Neural cell (in vitro differentiated cells): Measurements from ENCODE around the gene XPO4.

Experiments
- EZH2 ChIP-seq: fragments of 200-600, 300-800 bp; shearing (Covaris generic), sonication (generic); IDR thresholded peaks from 2 replicates; pipeline ENCODE4 v1.6.1; 2014; ENCODE audit warnings: antibody characterized with exemption, low read length, borderline replicate concordance, mild to moderate bottlenecking; ENCODE audit not compliant: insufficient read depth, poor library complexity, severe bottlenecking
- MXI1 ChIP-seq: fragments of 450-650 bp; conservative IDR thresholded peaks from 2 replicates; pipeline ENCODE4 v1.6.1; 2014; ENCODE audit warnings: antibody characterized with exemption, mild to moderate bottlenecking; ENCODE audit not compliant: poor library complexity, severe bottlenecking
- POLR2AphosphoS5 ChIP-seq: IDR thresholded peaks from 2 replicates; pipeline ENCODE4 v1.6.1; 2012
- RAD21 ChIP-seq: fragments of 450-650 bp; conservative IDR thresholded peaks from 2 replicates; pipeline ENCODE4 v1.6.1; 2014; ENCODE audit warnings: antibody characterized with exemption, mild to moderate bottlenecking, moderate library complexity
- SMC3 ChIP-seq: fragments of 450-650 bp; conservative IDR thresholded peaks from 2 replicates; pipeline ENCODE4 v1.6.1; 2014; ENCODE audit warnings: antibody characterized with exemption, mild to moderate bottlenecking, moderate library complexity; ENCODE audit not compliant: poor library complexity
- TAF1 ChIP-seq: IDR thresholded peaks from 2 replicates; pipeline ENCODE4 v1.6.1; 2012; ENCODE audit warnings: low read depth
- TF ChIP-seq, protein P1 (sequence below): fragments of 450-650 bp; IDR thresholded peaks from 2 replicates; pipeline ENCODE4 v1.5.1; 2014; ENCODE audit warnings: antibody characterized with exemption, mild to moderate bottlenecking, moderate library complexity; ENCODE audit not compliant: poor library complexity, severe bottlenecking
- TF ChIP-seq, protein P2 (sequence below): IDR thresholded peaks from 2 replicates; pipeline ENCODE4 v1.6.1; 2012; ENCODE audit warnings: borderline replicate concordance

DNA sequence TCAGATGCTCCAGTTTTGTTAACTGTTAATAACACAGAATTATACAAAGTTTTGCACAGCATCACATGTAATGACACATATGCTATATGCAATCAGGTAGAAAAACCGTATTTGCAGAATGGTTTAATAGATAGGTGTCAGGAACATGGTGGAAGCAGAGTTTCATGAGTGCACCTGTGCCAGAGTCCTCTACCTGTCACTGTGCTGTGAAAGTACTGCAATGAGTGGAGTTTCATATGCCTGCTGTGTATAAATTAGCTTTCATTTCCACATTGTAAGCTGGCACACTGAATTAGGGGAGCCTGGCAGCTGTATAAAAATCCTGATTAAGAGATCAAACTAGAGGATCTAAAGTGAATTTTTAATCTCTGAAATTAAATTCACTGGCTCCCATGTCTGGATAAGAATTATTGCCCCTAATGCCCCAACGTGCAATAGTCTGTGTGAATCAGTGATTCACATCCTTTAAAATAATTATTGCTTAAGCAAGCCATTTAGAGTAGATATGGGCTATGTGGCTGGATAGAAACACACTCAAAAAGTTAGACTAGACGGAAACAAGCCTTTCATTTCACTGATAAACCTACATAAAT, 120.3 kb downstream of the XPO4 start:
- TF ChIP-seq TAF1, result no peak
- TF ChIP-seq, protein P1, sequence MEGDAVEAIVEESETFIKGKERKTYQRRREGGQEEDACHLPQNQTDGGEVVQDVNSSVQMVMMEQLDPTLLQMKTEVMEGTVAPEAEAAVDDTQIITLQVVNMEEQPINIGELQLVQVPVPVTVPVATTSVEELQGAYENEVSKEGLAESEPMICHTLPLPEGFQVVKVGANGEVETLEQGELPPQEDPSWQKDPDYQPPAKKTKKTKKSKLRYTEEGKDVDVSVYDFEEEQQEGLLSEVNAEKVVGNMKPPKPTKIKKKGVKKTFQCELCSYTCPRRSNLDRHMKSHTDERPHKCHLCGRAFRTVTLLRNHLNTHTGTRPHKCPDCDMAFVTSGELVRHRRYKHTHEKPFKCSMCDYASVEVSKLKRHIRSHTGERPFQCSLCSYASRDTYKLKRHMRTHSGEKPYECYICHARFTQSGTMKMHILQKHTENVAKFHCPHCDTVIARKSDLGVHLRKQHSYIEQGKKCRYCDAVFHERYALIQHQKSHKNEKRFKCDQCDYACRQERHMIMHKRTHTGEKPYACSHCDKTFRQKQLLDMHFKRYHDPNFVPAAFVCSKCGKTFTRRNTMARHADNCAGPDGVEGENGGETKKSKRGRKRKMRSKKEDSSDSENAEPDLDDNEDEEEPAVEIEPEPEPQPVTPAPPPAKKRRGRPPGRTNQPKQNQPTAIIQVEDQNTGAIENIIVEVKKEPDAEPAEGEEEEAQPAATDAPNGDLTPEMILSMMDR, result no peak
- TF ChIP-seq POLR2AphosphoS5, result no peak
- TF ChIP-seq MXI1, result no peak
- TF ChIP-seq EZH2, result no peak
- TF ChIP-seq RAD21, result no peak
- TF ChIP-seq, protein P2, sequence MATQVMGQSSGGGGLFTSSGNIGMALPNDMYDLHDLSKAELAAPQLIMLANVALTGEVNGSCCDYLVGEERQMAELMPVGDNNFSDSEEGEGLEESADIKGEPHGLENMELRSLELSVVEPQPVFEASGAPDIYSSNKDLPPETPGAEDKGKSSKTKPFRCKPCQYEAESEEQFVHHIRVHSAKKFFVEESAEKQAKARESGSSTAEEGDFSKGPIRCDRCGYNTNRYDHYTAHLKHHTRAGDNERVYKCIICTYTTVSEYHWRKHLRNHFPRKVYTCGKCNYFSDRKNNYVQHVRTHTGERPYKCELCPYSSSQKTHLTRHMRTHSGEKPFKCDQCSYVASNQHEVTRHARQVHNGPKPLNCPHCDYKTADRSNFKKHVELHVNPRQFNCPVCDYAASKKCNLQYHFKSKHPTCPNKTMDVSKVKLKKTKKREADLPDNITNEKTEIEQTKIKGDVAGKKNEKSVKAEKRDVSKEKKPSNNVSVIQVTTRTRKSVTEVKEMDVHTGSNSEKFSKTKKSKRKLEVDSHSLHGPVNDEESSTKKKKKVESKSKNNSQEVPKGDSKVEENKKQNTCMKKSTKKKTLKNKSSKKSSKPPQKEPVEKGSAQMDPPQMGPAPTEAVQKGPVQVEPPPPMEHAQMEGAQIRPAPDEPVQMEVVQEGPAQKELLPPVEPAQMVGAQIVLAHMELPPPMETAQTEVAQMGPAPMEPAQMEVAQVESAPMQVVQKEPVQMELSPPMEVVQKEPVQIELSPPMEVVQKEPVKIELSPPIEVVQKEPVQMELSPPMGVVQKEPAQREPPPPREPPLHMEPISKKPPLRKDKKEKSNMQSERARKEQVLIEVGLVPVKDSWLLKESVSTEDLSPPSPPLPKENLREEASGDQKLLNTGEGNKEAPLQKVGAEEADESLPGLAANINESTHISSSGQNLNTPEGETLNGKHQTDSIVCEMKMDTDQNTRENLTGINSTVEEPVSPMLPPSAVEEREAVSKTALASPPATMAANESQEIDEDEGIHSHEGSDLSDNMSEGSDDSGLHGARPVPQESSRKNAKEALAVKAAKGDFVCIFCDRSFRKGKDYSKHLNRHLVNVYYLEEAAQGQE, result no peak
- no peak for TF ChIP-seq SMC3
